HEK293T (cell line): ENCODE data around the gene LRRC9.

ENCODE experiments used
- ARNT ChIP-seq: fragments of 450-650 bp; IDR thresholded peaks from 2 replicates; pipeline ENCODE4 v1.6.1; 2017; ENCODE audit warnings: mild to moderate bottlenecking
- BHLHE40 ChIP-seq: fragments of 450-650 bp; IDR thresholded peaks from 2 replicates; pipeline ENCODE4 v1.6.1; 2016; ENCODE audit warnings: mild to moderate bottlenecking, moderate library complexity, borderline replicate concordance
- CTBP1 ChIP-seq: fragments of 450-650 bp; IDR thresholded peaks from 2 replicates; pipeline ENCODE4 v1.6.1; 2016; ENCODE audit warnings: borderline replicate concordance
- ELF4 ChIP-seq: fragments of 450-650 bp; IDR thresholded peaks from 2 replicates; pipeline ENCODE4 v1.6.1; 2017; ENCODE audit warnings: antibody characterized with exemption
- FOXK2 ChIP-seq: fragments of 450-650 bp; IDR thresholded peaks from 2 replicates; pipeline ENCODE4 v1.6.1; 2016; ENCODE audit warnings: mild to moderate bottlenecking
- FOXM1 ChIP-seq: fragments of 450-650 bp; IDR thresholded peaks from 2 replicates; pipeline ENCODE4 v1.6.1; 2017; ENCODE audit warnings: mild to moderate bottlenecking, borderline replicate concordance
- NFRKB ChIP-seq: fragments of 450-650 bp; IDR thresholded peaks from 2 replicates; pipeline ENCODE4 v1.6.1; 2016; ENCODE audit warnings: mild to moderate bottlenecking, moderate library complexity
- SP1 ChIP-seq: fragments of 450-650 bp; IDR thresholded peaks from 2 replicates; pipeline ENCODE4 v1.6.1; 2017
- SUZ12 ChIP-seq: fragments of 450-650 bp; IDR thresholded peaks from 2 replicates; pipeline ENCODE4 v1.6.1; 2016; ENCODE audit warnings: mild to moderate bottlenecking
- TARDBP ChIP-seq: fragments of 450-650 bp; IDR thresholded peaks from 2 replicates; pipeline ENCODE4 v1.6.1; 2016

- TF ChIP-seq SP1 (no peak), ARNT (no peak), SUZ12 (no peak), CTBP1 (no peak), FOXK2 (no peak), TARDBP (no peak), NFRKB (no peak), ELF4 (no peak), FOXM1 (no peak), BHLHE40 (no peak)
These were observed 6.8 kb upstream of the LRRC9 start for GRCh38 chr14:59913187-59913586.
